Fibroblast of villous mesenchyme (primary cell): ENCODE results near the gene CSH2. TPM values are rescaled to one million over a fixed set of nuclear protein-coding genes. Genes with fewer than 3 reads are reported as not detected.

Source experiments
- DNase-seq: peaks from one replicate; pipeline ENCODE4 v3.0.0-alpha.2; 2010; ENCODE audit warnings: low read depth
- H3K4me3 ChIP-seq: 2 replicates; pipeline ENCODE4 v1.5.1; 2011; ENCODE audit warnings: low read depth, mild to moderate bottlenecking, low read length
- total RNA-seq: library from RNA; depleted of rRNA; stranded (reverse); fragments of >200 nt; gene quantifications from 2 replicates; pipeline ENCODE4 v1.2.3, GENCODE V29; 2012
- TF ChIP-seq, protein P1 (sequence below): IDR thresholded peaks from 2 replicates; pipeline ENCODE4 v1.5.1; 2012; ENCODE audit warnings: low read depth, mild to moderate bottlenecking, low read length; ENCODE audit not compliant: insufficient read depth

Gene CSH2
- total RNA-seq, 1 donor = not detected

GRCh38 chr17:63831505-63831904, 42.0 kb downstream of the CSH2 start:
- no peak for DNase-seq
- TF ChIP-seq, protein P1, sequence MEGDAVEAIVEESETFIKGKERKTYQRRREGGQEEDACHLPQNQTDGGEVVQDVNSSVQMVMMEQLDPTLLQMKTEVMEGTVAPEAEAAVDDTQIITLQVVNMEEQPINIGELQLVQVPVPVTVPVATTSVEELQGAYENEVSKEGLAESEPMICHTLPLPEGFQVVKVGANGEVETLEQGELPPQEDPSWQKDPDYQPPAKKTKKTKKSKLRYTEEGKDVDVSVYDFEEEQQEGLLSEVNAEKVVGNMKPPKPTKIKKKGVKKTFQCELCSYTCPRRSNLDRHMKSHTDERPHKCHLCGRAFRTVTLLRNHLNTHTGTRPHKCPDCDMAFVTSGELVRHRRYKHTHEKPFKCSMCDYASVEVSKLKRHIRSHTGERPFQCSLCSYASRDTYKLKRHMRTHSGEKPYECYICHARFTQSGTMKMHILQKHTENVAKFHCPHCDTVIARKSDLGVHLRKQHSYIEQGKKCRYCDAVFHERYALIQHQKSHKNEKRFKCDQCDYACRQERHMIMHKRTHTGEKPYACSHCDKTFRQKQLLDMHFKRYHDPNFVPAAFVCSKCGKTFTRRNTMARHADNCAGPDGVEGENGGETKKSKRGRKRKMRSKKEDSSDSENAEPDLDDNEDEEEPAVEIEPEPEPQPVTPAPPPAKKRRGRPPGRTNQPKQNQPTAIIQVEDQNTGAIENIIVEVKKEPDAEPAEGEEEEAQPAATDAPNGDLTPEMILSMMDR = no peak
- no peak overlapping the region for H3K4me3 ChIP-seq

DNA sequence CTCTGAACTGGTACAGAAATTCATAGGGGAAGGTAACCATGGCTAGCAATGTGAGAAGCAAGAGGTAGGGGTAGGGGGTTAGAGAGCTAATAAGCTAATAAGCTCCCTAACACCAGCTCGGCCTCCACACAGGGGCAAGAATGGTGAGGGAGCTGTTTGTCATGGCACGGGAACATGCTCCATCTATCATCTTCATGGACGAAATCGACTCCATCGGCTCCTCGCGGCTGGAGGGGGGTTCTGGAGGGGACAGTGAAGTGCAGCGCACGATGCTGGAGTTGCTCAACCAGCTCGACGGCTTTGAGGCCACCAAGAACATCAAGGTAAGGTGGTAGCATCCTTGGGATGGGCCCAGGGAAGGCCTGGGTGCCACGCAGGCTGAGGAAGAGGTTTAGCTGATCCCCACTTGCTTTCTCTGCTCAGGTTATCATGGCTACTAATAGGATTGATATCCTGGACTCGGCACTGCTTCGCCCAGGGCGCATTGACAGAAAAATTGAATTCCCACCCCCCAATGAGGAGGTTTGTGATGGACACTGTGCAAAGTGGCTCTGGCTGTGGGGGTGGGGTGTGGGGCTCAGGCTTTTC, 42.5 kb downstream of the CSH2 start:
- TF ChIP-seq, protein P1 = no peak

GRCh38 chr17:63830278-63830677, 43.2 kb downstream of the CSH2 start:
- TF ChIP-seq, protein P1 = no peak
- no peak for DNase-seq
- no peak overlapping the region for H3K4me3 ChIP-seq

More for the DNA sequence above, 42.5 kb downstream of the CSH2 start:
- no peak overlapping the region for H3K4me3 ChIP-seq
- DNase-seq = no peak

- no peak overlapping the region for H3K4me3 ChIP-seq
- TF ChIP-seq, protein P1 = no peak
- no peak for DNase-seq
Measured at GRCh38 chr17:63828936-63829335, 44.5 kb downstream of the CSH2 start.

DNA sequence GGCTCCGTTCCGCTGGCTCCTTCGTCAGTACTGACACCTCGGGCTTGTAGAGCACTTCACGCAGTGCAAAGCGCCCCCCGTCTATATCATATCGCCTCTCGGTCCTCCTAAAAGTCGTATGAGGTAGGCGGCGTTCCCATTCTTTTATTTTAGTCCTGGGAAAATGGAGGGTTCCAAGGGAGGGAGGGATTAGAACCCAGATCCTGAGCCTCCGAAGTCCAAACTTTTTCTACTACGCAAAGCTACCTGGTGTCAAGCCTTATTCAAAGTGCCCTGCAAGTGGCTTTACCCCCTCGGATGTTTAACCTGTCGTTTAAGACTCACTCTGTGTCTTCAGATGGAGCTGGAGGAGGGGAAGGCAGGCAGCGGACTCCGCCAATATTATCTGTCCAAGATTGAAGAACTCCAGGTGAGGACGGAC, 45.7 kb downstream of the CSH2 start:
- peak overlapping the region; percentile 67 for H3K4me3 ChIP-seq
- TF ChIP-seq, protein P1 = no peak
- peak; percentile 7 for DNase-seq

- peak; percentile 95 for DNase-seq
- TF ChIP-seq, protein P1 = peak; percentile 41
- H3K4me3 ChIP-seq = peak within 1 kb of the TSS; percentile 67
Measured at GRCh38 chr17:63827002-63827800, 46.3 kb downstream of the CSH2 start, which contains the start of the genes FTSJ3 and PSMC5. Gene FTSJ3 (minus strand): TSS chr17:63827663. CDS start chr17:63826902, 761 bp downstream. Gene PSMC5 (plus strand): TSS chr17:63827431. CDS start chr17:63827491, 60 bp downstream.
